Measurements from ENCODE around the gene PALD1.

Gene PALD1

GRCh38 chr10:70475661-70476060 is 2.9 kb upstream of the PALD1 start:
- no peak overlapping the region for H3K27ac ChIP-seq (replicated peaks)
- TF ChIP-seq POLR2AphosphoS5 (IDR thresholded peaks at IDR 0.05; ENCODE audit: low read depth) (no peak), SPI1 (IDR thresholded peaks at IDR 0.05; ENCODE audit: borderline replicate concordance, low read depth) (no peak), GABPA (IDR thresholded peaks at IDR 0.05; ENCODE audit: low read depth) (no peak), REST (IDR thresholded peaks at IDR 0.05; ENCODE audit: insufficient replicate concordance, low read depth) (no peak)
- TF ChIP-seq, protein P1, sequence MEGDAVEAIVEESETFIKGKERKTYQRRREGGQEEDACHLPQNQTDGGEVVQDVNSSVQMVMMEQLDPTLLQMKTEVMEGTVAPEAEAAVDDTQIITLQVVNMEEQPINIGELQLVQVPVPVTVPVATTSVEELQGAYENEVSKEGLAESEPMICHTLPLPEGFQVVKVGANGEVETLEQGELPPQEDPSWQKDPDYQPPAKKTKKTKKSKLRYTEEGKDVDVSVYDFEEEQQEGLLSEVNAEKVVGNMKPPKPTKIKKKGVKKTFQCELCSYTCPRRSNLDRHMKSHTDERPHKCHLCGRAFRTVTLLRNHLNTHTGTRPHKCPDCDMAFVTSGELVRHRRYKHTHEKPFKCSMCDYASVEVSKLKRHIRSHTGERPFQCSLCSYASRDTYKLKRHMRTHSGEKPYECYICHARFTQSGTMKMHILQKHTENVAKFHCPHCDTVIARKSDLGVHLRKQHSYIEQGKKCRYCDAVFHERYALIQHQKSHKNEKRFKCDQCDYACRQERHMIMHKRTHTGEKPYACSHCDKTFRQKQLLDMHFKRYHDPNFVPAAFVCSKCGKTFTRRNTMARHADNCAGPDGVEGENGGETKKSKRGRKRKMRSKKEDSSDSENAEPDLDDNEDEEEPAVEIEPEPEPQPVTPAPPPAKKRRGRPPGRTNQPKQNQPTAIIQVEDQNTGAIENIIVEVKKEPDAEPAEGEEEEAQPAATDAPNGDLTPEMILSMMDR (IDR thresholded peaks at IDR 0.05; ENCODE audit: insufficient read depth, low read length), result no peak
- no peak overlapping the region for H3K4me3 ChIP-seq (replicated peaks; ENCODE audit: insufficient read depth, low read length)
- no peak for DNase-seq (ENCODE audit: low read depth in 1 of 2, low spot score in 1 of 2)
- H3K27me3 ChIP-seq (ENCODE audit: insufficient read depth, poor library complexity, severe bottlenecking), result no peaks in the 10 kb centered on the region

DNA sequence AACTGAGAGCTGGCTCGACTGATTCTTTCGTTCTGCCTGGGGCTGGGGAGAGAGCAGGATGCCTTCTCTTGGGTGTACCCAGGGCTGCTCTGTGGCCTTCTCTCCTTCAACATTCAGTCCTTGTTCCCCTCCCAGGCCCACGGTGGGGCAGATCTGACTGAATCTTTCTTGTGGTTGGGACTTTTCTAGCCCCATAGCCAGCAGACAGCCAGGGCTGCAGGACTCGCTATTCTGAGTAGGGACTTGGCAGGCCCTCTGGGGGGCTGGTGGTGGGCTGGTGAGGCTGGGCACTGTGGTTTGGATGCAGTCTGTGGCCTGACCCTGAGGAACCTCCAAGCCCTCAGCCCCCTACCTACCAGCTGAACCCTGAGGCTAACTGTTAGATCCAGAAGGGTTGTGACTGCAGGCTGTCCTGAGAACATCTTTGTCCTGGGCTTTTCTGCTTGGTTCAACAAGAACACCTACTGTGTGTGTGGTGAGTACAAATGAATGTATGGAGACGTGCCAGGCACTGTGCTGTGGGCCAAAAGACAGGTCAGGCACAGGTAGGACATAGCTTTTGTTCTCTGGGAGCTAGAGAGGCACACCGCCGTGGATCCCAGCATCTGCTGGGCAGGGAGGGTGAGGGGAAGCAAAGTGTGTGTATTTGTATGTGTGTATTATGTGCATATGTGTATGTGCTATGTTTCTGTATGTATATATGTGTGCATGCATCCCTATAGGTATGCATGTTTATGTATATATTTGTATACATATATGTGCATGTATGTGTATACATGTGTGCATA is 2.1 kb upstream of the PALD1 start:
- Histone ChIP-seq H3K27me3 (ENCODE audit: insufficient read depth, poor library complexity, severe bottlenecking) (no peaks in the 10 kb centered on the region), H3K4me3 (replicated peaks; ENCODE audit: insufficient read depth, low read length) (no peak overlapping the region)
- DNase-seq (ENCODE audit: low read depth in 1 of 2, low spot score in 1 of 2), result no peak

More for the DNA sequence above, 2.1 kb upstream of the PALD1 start:
- no peak for TF ChIP-seq SPI1 (IDR thresholded peaks at IDR 0.05; ENCODE audit: borderline replicate concordance, low read depth)
- TF ChIP-seq POLR2AphosphoS5 (IDR thresholded peaks at IDR 0.05; ENCODE audit: low read depth), result no peak
- TF ChIP-seq GABPA (IDR thresholded peaks at IDR 0.05; ENCODE audit: low read depth), result no peak
- TF ChIP-seq, protein P1 (IDR thresholded peaks at IDR 0.05; ENCODE audit: insufficient read depth, low read length), result no peak
- no peak for TF ChIP-seq REST (IDR thresholded peaks at IDR 0.05; ENCODE audit: insufficient replicate concordance, low read depth)
- H3K27ac ChIP-seq (replicated peaks), result no peak overlapping the region

All from HL-60 (cell line).